ENCODE results near the gene OLFML2B. TPM values are rescaled to one million over a fixed set of nuclear protein-coding genes. Genes with fewer than 3 reads are reported as not detected.

OLFML2B gene
- total and polyA plus RNA-seq, 2 of the 4 experiments (the other 2 are of a cell fraction), result 0.36 to 0.74 TPM

GRCh38 chr1:161998811-161999210, 24.9 kb downstream of the OLFML2B start:
- DNase-seq (no peak), ATAC-seq (ENCODE audit: low read depth) (no peak)
- no peaks in the 10 kb centered on the region for H3K9me1 ChIP-seq (ENCODE audit: insufficient read depth, low read length)
- no peak overlapping the region for H3K18ac ChIP-seq (ENCODE audit: low read depth, low read length)
- CTCF ChIA-PET, result interaction anchor here (0.6 to 0.7 kb wide), 2 partner anchors 26 to 702 kb away, joined by 3 read pairs; no protein-coding TSS in a partner anchor
- no peak overlapping the region for H3K4ac ChIP-seq (ENCODE audit: low read depth, low read length)
- H2BK15ac ChIP-seq (ENCODE audit: low read depth, low read length), result no peak overlapping the region
- no peak overlapping the region for H3K27ac ChIP-seq (ENCODE audit: insufficient read depth, low read length)
- no peak overlapping the region for H3K14ac ChIP-seq (replicated peaks; ENCODE audit: low read depth, low read length)
- H2AK9ac ChIP-seq (replicated peaks; ENCODE audit: low read depth, low read length, poor library complexity), result no peak overlapping the region
- dilution Hi-C loops (cut with HindIII; ENCODE audit: low sequenced_read_pairs, unreplicated experiment), result no loop called here
- TF ChIP-seq POLR2A (IDR thresholded peaks at IDR 0.05; ENCODE audit: low read depth, low read length) (no peak), CHD1 (IDR thresholded peaks at IDR 0.05; ENCODE audit: low read depth, low read length) (no peak), CTCF (conservative IDR thresholded peaks at IDR 0.05; ENCODE audit: low read depth, low read length) (no peak), RAD21 (IDR thresholded peaks at IDR 0.05; ENCODE audit: low read length) (no peak), NFE2L2 (IDR thresholded peaks at IDR 0.05; ENCODE audit: low read depth, low read length) (no peak)
- no peak overlapping the region for H2BK120ac ChIP-seq (ENCODE audit: low read depth, low read length)
- intact Hi-C loops (cut with micrococcal nuclease), result no loop called here
- no peak overlapping the region for H2AK5ac ChIP-seq (ENCODE audit: low read depth, low read length)
- 89% methylated on average over 1 of the region's 5 CpGs; no CpG with 5 or more reads in 1 of the 2 experiments for WGBS, 2 experiments (ENCODE audit: extremely low coverage in 2 of 2, insufficient read length in 1 of 2)
- no TSS peak for BruUV-seq (replicated peaks)
- H3K27me3 ChIP-seq (ENCODE audit: control insufficient read depth, insufficient read depth, low read length), result peaks cover 6% of the 10 kb centered on the region; the same call in 1 of the 2 replicates
- H2AFZ ChIP-seq (replicated peaks; ENCODE audit: low read length, poor library complexity), result no peak overlapping the region
- H4K5ac ChIP-seq (ENCODE audit: low read depth, low read length), result no peak overlapping the region
- no peak overlapping the region for H2BK5ac ChIP-seq (ENCODE audit: low read depth, low read length, poor library complexity, severe bottlenecking)
- H3K79me1 ChIP-seq (ENCODE audit: low read depth in 1 of 2, low read length in 2 of 2), result no peaks in the 10 kb centered on the region
- no peak overlapping the region for H3K4me3 ChIP-seq (ENCODE audit: insufficient read depth, low read depth, low read length)
- no peaks in the 10 kb centered on the region for H3K9me3 ChIP-seq (ENCODE audit: control insufficient read depth, insufficient read depth, low read length)
- H3K23ac ChIP-seq (ENCODE audit: low read depth, low read length), result no peak overlapping the region
- H3K4me2 ChIP-seq (ENCODE audit: low read depth, low read length), result no peak overlapping the region
- in situ Hi-C loops (cut with MboI; ENCODE audit: low sequenced_read_pairs), result no loop called here
- no peaks in the 10 kb centered on the region for H3K36me3 ChIP-seq (ENCODE audit: control insufficient read depth, insufficient read depth, low read length)
- no peak overlapping the region for H3K9ac ChIP-seq (ENCODE audit: low read depth, low read length)
- no peak overlapping the region for H4K8ac ChIP-seq (ENCODE audit: low read depth in 2 of 2, low read length in 2 of 2)
- H2BK20ac ChIP-seq (ENCODE audit: low read depth, low read length), result no peak overlapping the region
- H4K20me1 ChIP-seq (ENCODE audit: insufficient read depth, low read length), result no peaks in the 10 kb centered on the region
- no peak overlapping the region for H4K91ac ChIP-seq (ENCODE audit: insufficient read depth, low read depth, low read length)
- POLR2A ChIA-PET (ENCODE audit: unreplicated experiment), result no interaction called here
- peaks cover 5% of the 10 kb centered on the region for H3K4me1 ChIP-seq (ENCODE audit: control insufficient read depth, insufficient read depth, low read length)
- no peak overlapping the region for H3K56ac ChIP-seq (ENCODE audit: extremely low read depth, insufficient read depth, low read length)

Data from IMR-90 (cell line).